ENCODE data around the gene PGBD5. TPM values are rescaled to one million over a fixed set of nuclear protein-coding genes. Genes with fewer than 3 reads are reported as not detected.

PGBD5 gene
- total RNA-seq, 2 experiments from 2014 or later, result not detected

DNA sequence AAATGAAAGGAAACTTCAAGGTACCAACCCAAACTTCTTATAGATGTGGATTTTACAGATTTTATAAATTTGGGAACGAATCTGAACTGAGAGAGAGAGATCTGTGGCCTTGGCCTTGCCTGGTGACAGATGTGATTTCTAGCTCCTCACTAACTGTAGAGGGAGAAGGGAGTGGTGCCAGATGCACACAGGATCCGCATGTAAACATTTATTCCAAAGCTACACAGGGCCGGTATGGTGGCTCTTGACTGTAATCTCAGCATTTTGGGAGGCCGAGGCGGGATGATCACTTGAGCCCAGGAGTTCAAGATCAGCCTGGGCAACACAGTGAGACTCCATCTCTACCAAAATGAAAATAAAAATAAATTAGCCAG, 77.1 kb downstream of the PGBD5 start:
- intact Hi-C loops (cut with micrococcal nuclease; ENCODE audit: unreplicated experiment), result no loop called here
- no peaks in the 10 kb centered on the region for H3K4me1 ChIP-seq (ENCODE audit: insufficient read depth, low read length, poor library complexity, severe bottlenecking)
- no peak overlapping the region for H3K27ac ChIP-seq (ENCODE audit: low read depth, low read length, poor library complexity, severe bottlenecking)
- no peak overlapping the region for H2AFZ ChIP-seq (ENCODE audit: low read length)
- ChIA-PET CTCF (ENCODE audit: unreplicated experiment) (no interaction called here), POLR2A (interaction anchor here (0.7 kb wide), 1 partner anchor 8 kb away, joined by 4 read pairs; no protein-coding TSS in a partner anchor)
- DNase-seq (ENCODE audit: low spot score), result no peak
- H3K79me2 ChIP-seq (ENCODE audit: insufficient read depth, low read depth, low read length), result no peaks in the 10 kb centered on the region
- no peak overlapping the region for H3K4me3 ChIP-seq (ENCODE audit: low read depth, low read length, poor library complexity, severe bottlenecking)
- H4K20me1 ChIP-seq (ENCODE audit: insufficient read depth, low read length), result no peaks in the 10 kb centered on the region
- no peaks in the 10 kb centered on the region for H3K36me3 ChIP-seq (ENCODE audit: insufficient read depth, low read length)
- TF ChIP-seq, protein P1, sequence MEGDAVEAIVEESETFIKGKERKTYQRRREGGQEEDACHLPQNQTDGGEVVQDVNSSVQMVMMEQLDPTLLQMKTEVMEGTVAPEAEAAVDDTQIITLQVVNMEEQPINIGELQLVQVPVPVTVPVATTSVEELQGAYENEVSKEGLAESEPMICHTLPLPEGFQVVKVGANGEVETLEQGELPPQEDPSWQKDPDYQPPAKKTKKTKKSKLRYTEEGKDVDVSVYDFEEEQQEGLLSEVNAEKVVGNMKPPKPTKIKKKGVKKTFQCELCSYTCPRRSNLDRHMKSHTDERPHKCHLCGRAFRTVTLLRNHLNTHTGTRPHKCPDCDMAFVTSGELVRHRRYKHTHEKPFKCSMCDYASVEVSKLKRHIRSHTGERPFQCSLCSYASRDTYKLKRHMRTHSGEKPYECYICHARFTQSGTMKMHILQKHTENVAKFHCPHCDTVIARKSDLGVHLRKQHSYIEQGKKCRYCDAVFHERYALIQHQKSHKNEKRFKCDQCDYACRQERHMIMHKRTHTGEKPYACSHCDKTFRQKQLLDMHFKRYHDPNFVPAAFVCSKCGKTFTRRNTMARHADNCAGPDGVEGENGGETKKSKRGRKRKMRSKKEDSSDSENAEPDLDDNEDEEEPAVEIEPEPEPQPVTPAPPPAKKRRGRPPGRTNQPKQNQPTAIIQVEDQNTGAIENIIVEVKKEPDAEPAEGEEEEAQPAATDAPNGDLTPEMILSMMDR (conservative IDR thresholded peaks at IDR 0.05; ENCODE audit: low read length), result no peak
- TF ChIP-seq EZH2phosphoT487 (IDR thresholded peaks at IDR 0.05; ENCODE audit: borderline replicate concordance, low read depth, low read length), result no peak
- no TSS peak for BruUV-seq (replicated peaks)
- no peaks in the 10 kb centered on the region for H3K9me2 ChIP-seq (ENCODE audit: insufficient read depth, low read length)
- H3K9me3 ChIP-seq (ENCODE audit: low read length), result no peaks in the 10 kb centered on the region
- no peak overlapping the region for H3K4me2 ChIP-seq (ENCODE audit: low read length)

GRCh38 chr1:230348386-230349019, 77.6 kb downstream of the PGBD5 start:
- no peaks in the 10 kb centered on the region for H3K79me2 ChIP-seq (ENCODE audit: insufficient read depth, low read depth, low read length)
- intact Hi-C loops (cut with micrococcal nuclease; ENCODE audit: unreplicated experiment), result no loop called here
- no peaks in the 10 kb centered on the region for H4K20me1 ChIP-seq (ENCODE audit: insufficient read depth, low read length)
- H2AFZ ChIP-seq (ENCODE audit: low read length), result no peak overlapping the region
- H3K9me2 ChIP-seq (ENCODE audit: insufficient read depth, low read length), result no peaks in the 10 kb centered on the region
- H3K4me2 ChIP-seq (ENCODE audit: low read length), result no peak overlapping the region
- H3K4me1 ChIP-seq (ENCODE audit: insufficient read depth, low read length, poor library complexity, severe bottlenecking), result no peaks in the 10 kb centered on the region
- POLR2A ChIA-PET, result interaction anchor here (0.7 kb wide), 1 partner anchor 7 kb away, joined by 4 read pairs; no protein-coding TSS in a partner anchor
- BruUV-seq (replicated peaks), result no TSS peak
- H3K36me3 ChIP-seq (ENCODE audit: insufficient read depth, low read length), result no peaks in the 10 kb centered on the region
- no peaks in the 10 kb centered on the region for H3K9me3 ChIP-seq (ENCODE audit: low read length)
- CTCF ChIA-PET (ENCODE audit: unreplicated experiment), result no interaction called here
- no peak for DNase-seq (ENCODE audit: low spot score)
- no peak overlapping the region for H3K27ac ChIP-seq (ENCODE audit: low read depth, low read length, poor library complexity, severe bottlenecking)
- H3K4me3 ChIP-seq (ENCODE audit: low read depth, low read length, poor library complexity, severe bottlenecking), result no peak overlapping the region
- TF ChIP-seq EZH2phosphoT487 (IDR thresholded peaks at IDR 0.05; ENCODE audit: borderline replicate concordance, low read depth, low read length), result no peak
- TF ChIP-seq, protein P1 (conservative IDR thresholded peaks at IDR 0.05; ENCODE audit: low read length), result no peak

DNA sequence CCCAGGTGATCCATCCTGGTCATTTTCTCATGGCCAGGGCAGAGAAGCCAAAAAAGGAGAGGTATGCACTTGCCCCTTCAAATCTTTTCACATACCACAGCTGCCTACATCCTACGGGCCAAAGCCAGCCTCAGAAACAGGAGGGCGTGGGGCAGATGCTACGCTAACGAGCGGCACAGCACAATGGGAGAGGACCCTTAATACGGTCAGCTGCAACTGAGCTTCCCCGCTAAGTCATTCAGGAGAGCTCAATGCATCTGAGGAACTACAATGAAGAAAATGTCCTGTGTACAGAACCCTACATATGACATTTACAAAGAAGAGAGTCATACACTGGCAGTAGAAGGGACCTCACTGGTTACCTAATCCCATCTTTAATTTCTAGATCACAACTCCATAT, 78.2 kb downstream of the PGBD5 start:
- TF ChIP-seq, protein P1 (conservative IDR thresholded peaks at IDR 0.05; ENCODE audit: low read length), result no peak
- no peak for TF ChIP-seq EZH2phosphoT487 (IDR thresholded peaks at IDR 0.05; ENCODE audit: borderline replicate concordance, low read depth, low read length)
- Histone ChIP-seq H3K36me3 (ENCODE audit: insufficient read depth, low read length) (no peaks in the 10 kb centered on the region), H3K79me2 (ENCODE audit: insufficient read depth, low read depth, low read length) (no peaks in the 10 kb centered on the region), H4K20me1 (ENCODE audit: insufficient read depth, low read length) (no peaks in the 10 kb centered on the region), H2AFZ (ENCODE audit: low read length) (no peak overlapping the region), H3K9me3 (ENCODE audit: low read length) (no peaks in the 10 kb centered on the region), H3K9me2 (ENCODE audit: insufficient read depth, low read length) (no peaks in the 10 kb centered on the region), H3K4me1 (ENCODE audit: insufficient read depth, low read length, poor library complexity, severe bottlenecking) (no peaks in the 10 kb centered on the region), H3K27ac (ENCODE audit: low read depth, low read length, poor library complexity, severe bottlenecking) (no peak overlapping the region), H3K4me3 (ENCODE audit: low read depth, low read length, poor library complexity, severe bottlenecking) (no peak overlapping the region), H3K4me2 (ENCODE audit: low read length) (no peak overlapping the region)
- intact Hi-C loops (cut with micrococcal nuclease; ENCODE audit: unreplicated experiment), result no loop called here
- ChIA-PET POLR2A (interaction anchor here (0.5 to 0.8 kb wide), 3 partner anchors 28 to 364 kb away, joined by 3 read pairs; no protein-coding TSS in a partner anchor), CTCF (ENCODE audit: unreplicated experiment) (no interaction called here)
- no peak for DNase-seq (ENCODE audit: low spot score)
- no TSS peak for BruUV-seq (replicated peaks)

Data from OCI-LY7 (cell line).